GM12875 (cell line): ENCODE results near the gene HHATL.

ENCODE experiments used
- H3K4me3 ChIP-seq: one replicate; pipeline ENCODE4 v1.5.1; 2011; ENCODE audit warnings: low read depth, low read length, control low read depth
- CTCF ChIP-seq: IDR thresholded peaks from 2 replicates; pipeline ENCODE4 v1.5.1; 2011; ENCODE audit warnings: low read depth, mild to moderate bottlenecking, control low read depth, inconsistent platforms, low read length, moderate library complexity, borderline replicate concordance; ENCODE audit not compliant: insufficient read depth

HHATL gene

GRCh38 chr3:42652611-42653302 lies 49.8 kb downstream of the HHATL start:
- TF ChIP-seq CTCF: no peak
- no peak overlapping the region for H3K4me3 ChIP-seq

- no peak overlapping the region for H3K4me3 ChIP-seq
- TF ChIP-seq CTCF: no peak
Observed at GRCh38 chr3:42652251-42652610, 50.4 kb downstream of the HHATL start.

GRCh38 chr3:42651248-42652091 lies 51.1 kb downstream of the HHATL start:
- H3K4me3 ChIP-seq: no peak overlapping the region
- TF ChIP-seq CTCF: no peak

GRCh38 chr3:42649783-42650182 lies 52.8 kb downstream of the HHATL start:
- no peak for TF ChIP-seq CTCF
- no peak overlapping the region for H3K4me3 ChIP-seq

GRCh38 chr3:42649006-42649405 lies 53.6 kb downstream of the HHATL start:
- no peak overlapping the region for H3K4me3 ChIP-seq
- no peak for TF ChIP-seq CTCF

- no peak overlapping the region for H3K4me3 ChIP-seq
- TF ChIP-seq CTCF: no peak
Observed at GRCh38 chr3:42647821-42648459, 54.7 kb downstream of the HHATL start.
